Measurements from ENCODE around the gene ZNF688.

ZNF688 gene

DNA sequence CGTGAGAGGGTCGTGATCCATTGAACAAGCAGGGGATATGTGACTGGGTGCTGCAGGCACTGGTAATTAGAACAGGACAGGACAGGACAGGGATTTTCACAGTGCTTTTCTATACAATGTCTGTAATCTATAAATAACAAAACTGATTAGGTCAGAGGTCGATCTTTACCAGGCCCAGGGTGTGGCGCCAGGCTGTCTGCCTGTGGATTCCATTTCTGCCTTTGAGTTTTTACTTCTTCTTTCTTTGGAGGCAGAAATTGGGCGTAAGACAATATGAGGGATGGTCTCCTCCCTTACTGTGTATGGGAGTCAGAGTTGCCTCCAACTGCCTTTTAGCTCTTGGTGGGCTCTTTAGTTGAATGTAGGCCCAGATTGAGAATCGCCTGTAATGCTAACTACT lies 11.8 kb downstream of the ZNF688 start (continued):
- TF ChIP-seq, protein P1, sequence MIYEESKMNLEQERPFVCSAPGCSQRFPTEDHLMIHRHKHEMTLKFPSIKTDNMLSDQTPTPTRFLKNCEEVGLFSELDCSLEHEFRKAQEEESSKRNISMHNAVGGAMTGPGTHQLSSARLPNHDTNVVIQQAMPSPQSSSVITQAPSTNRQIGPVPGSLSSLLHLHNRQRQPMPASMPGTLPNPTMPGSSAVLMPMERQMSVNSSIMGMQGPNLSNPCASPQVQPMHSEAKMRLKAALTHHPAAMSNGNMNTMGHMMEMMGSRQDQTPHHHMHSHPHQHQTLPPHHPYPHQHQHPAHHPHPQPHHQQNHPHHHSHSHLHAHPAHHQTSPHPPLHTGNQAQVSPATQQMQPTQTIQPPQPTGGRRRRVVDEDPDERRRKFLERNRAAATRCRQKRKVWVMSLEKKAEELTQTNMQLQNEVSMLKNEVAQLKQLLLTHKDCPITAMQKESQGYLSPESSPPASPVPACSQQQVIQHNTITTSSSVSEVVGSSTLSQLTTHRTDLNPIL (CRISPR knock-in tag; IDR thresholded peaks at IDR 0.05; ENCODE audit: low read depth): no peak
- TF ChIP-seq ZNF70 (CRISPR knock-in tag; IDR thresholded peaks at IDR 0.05) (no peak), RARB (CRISPR knock-in tag; IDR thresholded peaks at IDR 0.05) (no peak), BACH2 (CRISPR knock-in tag; IDR thresholded peaks at IDR 0.05; ENCODE audit: borderline replicate concordance) (no peak)

- no peak for ATAC-seq
Observed at GRCh38 chr16:30558789-30559377, 12.6 kb downstream of the ZNF688 start.

GRCh38 chr16:30557957-30558788 lies 13.3 kb downstream of the ZNF688 start, which contains the start of gene ZNF764:
Gene ZNF764, minus strand, starts transcription at chr16:30558374. Its CDS starts 192 bp downstream, at chr16:30558182.
- ATAC-seq: peak; percentile 99
- TF ChIP-seq TSHZ2 (CRISPR knock-in tag; IDR thresholded peaks at IDR 0.05) (0 out of 2 replicates have a peak, but pooled peaks have one; percentile 21), OSR1 (CRISPR knock-in tag; IDR thresholded peaks at IDR 0.05) (no peak)

More at GRCh38 chr16:30558789-30559377, 12.6 kb downstream of the ZNF688 start:
- no peak for TF ChIP-seq TCF4 (CRISPR knock-in tag; IDR thresholded peaks at IDR 0.05; ENCODE audit: borderline replicate concordance)
- TF ChIP-seq TSHZ2 (CRISPR knock-in tag; IDR thresholded peaks at IDR 0.05): 0 out of 2 replicates have a peak, but pooled peaks have one; percentile 8
- TF ChIP-seq TOX (CRISPR knock-in tag; IDR thresholded peaks at IDR 0.05; ENCODE audit: borderline replicate concordance): no peak
- no peak for TF ChIP-seq ZFP3 (CRISPR knock-in tag; IDR thresholded peaks at IDR 0.05)

- peak; percentile 18 for ATAC-seq
Observed at GRCh38 chr16:30557707-30557956, 13.9 kb downstream of the ZNF688 start.

GRCh38 chr16:30556125-30556473 lies 15.4 kb downstream of the ZNF688 start:
- no peak for ATAC-seq
- TF ChIP-seq ZFP30 (CRISPR knock-in tag; IDR thresholded peaks at IDR 0.05) (no peak), ZNF8 (CRISPR knock-in tag; IDR thresholded peaks at IDR 0.05) (no peak), ZNF70 (CRISPR knock-in tag; IDR thresholded peaks at IDR 0.05) (no peak), ESRRG (CRISPR knock-in tag; IDR thresholded peaks at IDR 0.05) (no peak), POU6F1 (CRISPR knock-in tag; IDR thresholded peaks at IDR 0.05; ENCODE audit: borderline replicate concordance, low read depth) (no peak), TOX (CRISPR knock-in tag; IDR thresholded peaks at IDR 0.05; ENCODE audit: borderline replicate concordance) (no peak), RARB (CRISPR knock-in tag; IDR thresholded peaks at IDR 0.05) (no peak), SNAI2 (CRISPR knock-in tag; IDR thresholded peaks at IDR 0.05) (no peak), ZFP3 (CRISPR knock-in tag; IDR thresholded peaks at IDR 0.05) (no peak), OSR1 (CRISPR knock-in tag; IDR thresholded peaks at IDR 0.05) (no peak), ZC3H10 (CRISPR knock-in tag; IDR thresholded peaks at IDR 0.05) (no peak), ZNF565 (CRISPR knock-in tag; conservative IDR thresholded peaks at IDR 0.05; ENCODE audit: low read depth) (no peak), PATZ1 (CRISPR knock-in tag; IDR thresholded peaks at IDR 0.05; ENCODE audit: borderline replicate concordance) (no peak), BACH2 (CRISPR knock-in tag; IDR thresholded peaks at IDR 0.05; ENCODE audit: borderline replicate concordance) (no peak), ISL1 (CRISPR knock-in tag; IDR thresholded peaks at IDR 0.05) (no peak)
- TF ChIP-seq, protein P2, sequence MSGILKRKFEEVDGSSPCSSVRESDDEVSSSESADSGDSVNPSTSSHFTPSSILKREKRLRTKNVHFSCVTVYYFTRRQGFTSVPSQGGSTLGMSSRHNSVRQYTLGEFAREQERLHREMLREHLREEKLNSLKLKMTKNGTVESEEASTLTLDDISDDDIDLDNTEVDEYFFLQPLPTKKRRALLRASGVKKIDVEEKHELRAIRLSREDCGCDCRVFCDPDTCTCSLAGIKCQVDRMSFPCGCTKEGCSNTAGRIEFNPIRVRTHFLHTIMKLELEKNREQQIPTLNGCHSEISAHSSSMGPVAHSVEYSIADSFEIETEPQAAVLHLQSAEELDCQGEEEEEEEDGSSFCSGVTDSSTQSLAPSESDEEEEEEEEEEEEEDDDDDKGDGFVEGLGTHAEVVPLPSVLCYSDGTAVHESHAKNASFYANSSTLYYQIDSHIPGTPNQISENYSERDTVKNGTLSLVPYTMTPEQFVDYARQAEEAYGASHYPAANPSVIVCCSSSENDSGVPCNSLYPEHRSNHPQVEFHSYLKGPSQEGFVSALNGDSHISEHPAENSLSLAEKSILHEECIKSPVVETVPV (CRISPR knock-in tag; IDR thresholded peaks at IDR 0.05): no peak

More at GRCh38 chr16:30557707-30557956, 13.9 kb downstream of the ZNF688 start:
- TF ChIP-seq GLIS3 (CRISPR knock-in tag; IDR thresholded peaks at IDR 0.05) (no peak), BACH2 (CRISPR knock-in tag; IDR thresholded peaks at IDR 0.05; ENCODE audit: borderline replicate concordance) (no peak), TOX (CRISPR knock-in tag; IDR thresholded peaks at IDR 0.05; ENCODE audit: borderline replicate concordance) (no peak), SNAI2 (CRISPR knock-in tag; IDR thresholded peaks at IDR 0.05) (no peak), ZFP3 (CRISPR knock-in tag; IDR thresholded peaks at IDR 0.05) (no peak)
